Mesothelial cell of epicardium (in vitro differentiated cells): ENCODE results near the gene ALX1. TPM values are rescaled to one million over a fixed set of nuclear protein-coding genes. Genes with fewer than 3 reads are reported as not detected.

Experiments used
- DNase-seq, 2 experiments: peaks; one replicate each; pipeline ENCODE4 v3.0.0; 2021; ENCODE audit warnings: low spot score in 2 of 2; ENCODE audit not compliant: unreplicated experiment in 2 of 2
- H3K27ac Mint-ChIP-seq: 2 replicates; pipeline ENCODE4 v1.8.0; 2021; ENCODE audit warnings: mixed read lengths
- H3K27me3 Mint-ChIP-seq: 2 replicates; pipeline ENCODE4 v1.8.0; 2021; ENCODE audit warnings: low read depth, mixed read lengths
- H3K36me3 Mint-ChIP-seq: 2 replicates; pipeline ENCODE4 v1.8.0; 2021; ENCODE audit warnings: mixed read lengths
- H3K4me1 Mint-ChIP-seq: 2 replicates; pipeline ENCODE4 v1.8.0; 2021; ENCODE audit warnings: mixed read lengths
- H3K4me3 Mint-ChIP-seq: 2 replicates; pipeline ENCODE4 v1.8.0; 2021; ENCODE audit warnings: mild to moderate bottlenecking, moderate library complexity, mixed read lengths
- H3K9me3 Mint-ChIP-seq: 2 replicates; pipeline ENCODE4 v1.8.0; 2021; ENCODE audit warnings: mixed read lengths
- CTCF ChIP-seq: fragments of 200-600 bp; sonication (generic); IDR thresholded peaks from one replicate; pipeline ENCODE4 v1.5.0; 2021; ENCODE audit warnings: antibody characterized with exemption; ENCODE audit not compliant: unreplicated experiment
- total RNA-seq: library from RNA; stranded (reverse); gene quantifications from 3 replicates; pipeline ENCODE4 v1.2.1, GENCODE V29; 2021

The ALX1 gene
- total RNA-seq, 1 donor from 2014 or later = 14.2 TPM

- Mint-ChIP-seq H3K27me3 (peaks cover 53% of the 10 kb centered on the region), H3K4me1 (peaks cover 29% of the 10 kb centered on the region)
- DNase-seq = peak; percentile 27 to 53
These were observed 4.6 kb upstream of the ALX1 start for GRCh38 chr12:85275374-85275773.

DNA sequence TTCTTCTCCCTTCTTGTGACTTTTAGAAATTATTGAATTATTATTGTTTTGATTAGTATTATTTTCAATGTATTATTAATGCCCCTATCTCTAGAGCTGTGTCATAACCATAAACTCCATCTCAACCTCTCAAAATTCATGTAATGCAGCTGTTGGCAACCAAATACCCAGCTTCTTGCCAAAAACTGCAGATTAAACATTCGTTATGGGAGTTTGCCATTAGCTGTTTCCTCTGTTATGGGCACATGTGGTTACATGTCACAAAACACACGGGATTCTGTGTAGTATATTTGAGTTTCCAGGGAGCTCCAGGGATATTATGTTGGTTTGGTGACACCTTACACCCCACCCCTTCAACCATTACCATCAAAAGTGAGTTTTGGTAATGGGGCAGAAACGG is 2.8 kb upstream of the ALX1 start:
- DNase-seq = no peak
- Mint-ChIP-seq H3K4me3 (no peak overlapping the region), H3K27me3 (peaks cover 50% of the 10 kb centered on the region), H3K36me3 (no peaks in the 10 kb centered on the region), H3K9me3 (no peaks in the 10 kb centered on the region), H3K27ac (no peak overlapping the region), H3K4me1 (peaks cover 34% of the 10 kb centered on the region)
- TF ChIP-seq CTCF = no peak

More at GRCh38 chr12:85275374-85275773, 4.6 kb upstream of the ALX1 start:
- peak overlapping the region; percentile 78 for H3K27ac Mint-ChIP-seq
- no peak overlapping the region for H3K4me3 Mint-ChIP-seq
- H3K36me3 Mint-ChIP-seq = no peaks in the 10 kb centered on the region
- no peaks in the 10 kb centered on the region for H3K9me3 Mint-ChIP-seq
- no peak for TF ChIP-seq CTCF

DNA sequence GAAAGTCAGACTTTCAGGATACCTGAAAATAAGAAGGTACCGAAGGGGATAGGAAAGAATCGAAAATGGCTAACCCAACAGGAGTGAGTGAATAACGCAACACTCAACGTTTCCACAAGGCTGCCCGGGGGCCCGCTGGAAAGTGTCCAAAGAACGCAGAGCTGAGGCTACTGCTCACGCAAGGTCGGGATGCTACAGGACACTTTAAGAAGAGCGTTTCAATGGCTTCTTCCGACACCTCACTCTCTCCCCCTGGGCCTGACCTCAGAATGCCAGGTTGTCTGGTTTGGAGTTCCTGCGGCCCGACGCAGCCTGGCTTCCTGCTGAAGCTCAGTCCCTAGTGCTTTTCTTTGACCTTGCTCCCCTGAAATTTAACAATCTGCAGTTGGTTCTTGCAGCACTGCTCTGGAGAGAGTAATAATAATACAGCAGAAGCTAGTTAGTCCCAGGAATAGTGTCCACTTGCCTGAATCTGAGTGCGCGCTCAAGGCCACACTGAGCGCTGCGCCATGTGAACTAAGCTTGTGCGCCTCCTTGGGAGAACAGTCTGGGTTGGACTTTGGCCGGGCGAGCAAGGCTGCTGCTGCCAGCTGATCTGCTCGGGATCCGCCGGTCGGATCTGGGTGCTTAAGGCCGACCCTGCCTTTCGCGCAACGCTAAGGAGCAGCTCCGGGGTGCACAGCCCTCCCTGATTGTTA is 2.0 kb upstream of the ALX1 start:
- no peaks in the 10 kb centered on the region for H3K36me3 Mint-ChIP-seq
- no peak for DNase-seq
- no peak overlapping the region for H3K27ac Mint-ChIP-seq
- H3K9me3 Mint-ChIP-seq = no peaks in the 10 kb centered on the region
- peaks cover 43% of the 10 kb centered on the region for H3K27me3 Mint-ChIP-seq
- H3K4me1 Mint-ChIP-seq = peaks cover 41% of the 10 kb centered on the region
- no peak overlapping the region for H3K4me3 Mint-ChIP-seq
- no peak for TF ChIP-seq CTCF

- H3K27ac Mint-ChIP-seq = peak overlapping the region; percentile 97
- H3K27me3 Mint-ChIP-seq = peaks cover 35% of the 10 kb centered on the region
- no peaks in the 10 kb centered on the region for H3K9me3 Mint-ChIP-seq
- H3K36me3 Mint-ChIP-seq = no peaks in the 10 kb centered on the region
- H3K4me3 Mint-ChIP-seq = peak overlapping the region; percentile 96
- H3K4me1 Mint-ChIP-seq = peaks cover 47% of the 10 kb centered on the region
- no peak for DNase-seq
- TF ChIP-seq CTCF = no peak
These were observed 1.2 kb upstream of the ALX1 start for GRCh38 chr12:85278598-85279448.

GRCh38 chr12:85279449-85280164 is 413 bp upstream of the ALX1 start:
- no peak for TF ChIP-seq CTCF
- DNase-seq = peak; percentile 28 to 58
- Mint-ChIP-seq H3K27ac (peak overlapping the region; percentile 97), H3K4me1 (peaks cover 40% of the 10 kb centered on the region), H3K27me3 (peaks cover 27% of the 10 kb centered on the region), H3K4me3 (peak overlapping the region; percentile 96), H3K9me3 (no peaks in the 10 kb centered on the region), H3K36me3 (no peaks in the 10 kb centered on the region)
